H1 (cell line): ENCODE results near the gene SLC24A4. TPM values are rescaled to one million over a fixed set of nuclear protein-coding genes. Genes with fewer than 3 reads are reported as not detected.

ENCODE experiments used
- CTCF ChIA-PET: fragments of 300-600 bp; sonication (Branson Sonifier 250); formaldehyde crosslinking; loops from one replicate; lab custom pipeline; 2021; ENCODE audit not compliant: partially characterized antibody; lab: Charles Lee
- POLR2A ChIA-PET: fragments of 300-600 bp; sonication (Branson Sonifier 250); formaldehyde crosslinking; loops from one replicate; lab custom pipeline; 2021; ENCODE audit warnings: inconsistent platforms; ENCODE audit not compliant: partially characterized antibody; lab: Charles Lee
- DNase-seq, 2 experiments: peaks; one replicate each; pipeline versions ENCODE4 v3.0.0 to v3.0.0-alpha.2; 2010 to 2022; ENCODE audit warnings: low spot score in 2 of 2, low read depth in 1 of 2, mixed read lengths in 1 of 2
- FAIRE-seq: peaks from 2 replicates; lab custom pipeline; 2011; peaks lifted over from hg19 to GRCh38; lab: Jason Lieb, UNC
- H2AFZ ChIP-seq: 2 replicates; pipeline ENCODE4 v1.8.1; 2012; ENCODE audit warnings: low read length, inconsistent platforms
- H2AK5ac ChIP-seq: 2 replicates; pipeline ENCODE4 v1.6.1; 2013; ENCODE audit warnings: low read depth, low read length
- H2BK120ac ChIP-seq: replicated peaks from 2 replicates; pipeline ENCODE3; 2013; ENCODE audit warnings: low read depth, low read length, inconsistent platforms
- H2BK12ac ChIP-seq: 2 replicates; pipeline ENCODE4 v1.6.1; 2013; ENCODE audit warnings: low read depth, low read length
- H2BK15ac ChIP-seq: 2 replicates; pipeline ENCODE4 v1.6.1; 2013; ENCODE audit warnings: low read length
- H2BK20ac ChIP-seq: 2 replicates; pipeline ENCODE4 v1.6.1; 2013; ENCODE audit warnings: low read length
- H2BK5ac ChIP-seq: 2 replicates; pipeline ENCODE4 v1.6.1; 2013; ENCODE audit warnings: low read depth, low read length
- H3K14ac ChIP-seq: 2 replicates; pipeline ENCODE4 v1.6.1; 2013; ENCODE audit warnings: inconsistent platforms; ENCODE audit not compliant: insufficient read length
- H3K18ac ChIP-seq: 2 replicates; pipeline ENCODE4 v1.6.1; 2013; ENCODE audit warnings: low read length; ENCODE audit errors: extremely low read depth
- H3K23ac ChIP-seq: 2 replicates; pipeline ENCODE4 v1.6.1; 2013; ENCODE audit warnings: inconsistent platforms; ENCODE audit not compliant: insufficient read length
- H3K23me2 ChIP-seq: 2 replicates; pipeline ENCODE4 v1.6.1; 2013; ENCODE audit warnings: low read depth, low read length
- H3K27ac ChIP-seq: 2 replicates; pipeline ENCODE4 v1.6.1; 2011; ENCODE audit warnings: low read depth, low read length, inconsistent platforms
- H3K27me3 ChIP-seq, 4 experiments: replicated peaks in 1 of 4; 1 replicate in 1 of 4; 2 replicates in 3 of 4; pipeline versions ENCODE4 v1.6.1 to v1.8.1; 2011 to 2013; ENCODE audit warnings: low read length in 3 of 4, mild to moderate bottlenecking in 3 of 4, inconsistent platforms in 2 of 4, mixed read lengths in 2 of 4, moderate library complexity in 1 of 4; ENCODE audit not compliant: control insufficient read depth in 3 of 4, insufficient read depth in 3 of 4; ENCODE audit errors: extremely low read depth in 1 of 4
- H3K36me3 ChIP-seq, 4 experiments: 2 replicates each; pipeline versions ENCODE4 v1.6.1 to v1.8.1; 2011 to 2013; ENCODE audit warnings: mild to moderate bottlenecking in 4 of 4, low read length in 3 of 4, moderate library complexity in 2 of 4, control low read depth in 1 of 4, inconsistent platforms in 1 of 4; ENCODE audit not compliant: insufficient read depth in 4 of 4, control insufficient read depth in 2 of 4
- H3K4ac ChIP-seq: replicated peaks from 2 replicates; pipeline ENCODE3; 2013; ENCODE audit warnings: low read length, low read depth, mixed read lengths, inconsistent platforms; ENCODE audit not compliant: insufficient read length
- H3K4me1 ChIP-seq, 4 experiments: replicated peaks in 1 of 4; 1 replicate in 1 of 4; 2 replicates in 3 of 4; pipeline versions ENCODE4 v1.6.1 to v1.8.1; 2011 to 2013; ENCODE audit warnings: low read length in 3 of 4, inconsistent platforms in 2 of 4, mixed read lengths in 1 of 4; ENCODE audit not compliant: insufficient read depth in 4 of 4, control insufficient read depth in 3 of 4
- H3K4me2 ChIP-seq, 2 experiments: 2 replicates each; pipeline versions ENCODE4 v1.6.1 to v1.8.1; 2011 to 2013; ENCODE audit warnings: low read depth in 2 of 2, low read length in 2 of 2, control low read depth in 1 of 2, inconsistent platforms in 1 of 2, mild to moderate bottlenecking in 1 of 2; ENCODE audit not compliant: insufficient read depth in 1 of 2
- H3K4me3 ChIP-seq, 4 experiments: fragments of 200-600, 300-600 bp in 1 of 4; sonication (generic), shearing (Covaris generic), sonication (Bioruptor Twin) in 1 of 4; 2 replicates each; pipeline versions ENCODE4 v1.5.1 to v1.8.1; 2011 to 2016; ENCODE audit warnings: low read length in 4 of 4, low read depth in 3 of 4, control low read depth in 2 of 4, inconsistent platforms in 2 of 4, mild to moderate bottlenecking in 2 of 4, mixed read lengths in 1 of 4, moderate library complexity in 1 of 4; ENCODE audit not compliant: insufficient read depth in 2 of 4; ENCODE audit errors: extremely low read depth in 1 of 4
- H3K56ac ChIP-seq: replicated peaks from 2 replicates; pipeline ENCODE3; 2013; ENCODE audit warnings: low read depth, mild to moderate bottlenecking, mixed read lengths, low read length, inconsistent platforms; ENCODE audit not compliant: insufficient read length
- H3K79me1 ChIP-seq: 2 replicates; pipeline ENCODE4 v1.6.1; 2013; ENCODE audit warnings: low read depth, low read length, control low read depth
- H3K79me2 ChIP-seq, 2 experiments: 2 replicates each; pipeline versions ENCODE4 v1.6.1 to v1.8.1; 2012 to 2013; ENCODE audit warnings: low read length in 2 of 2, mild to moderate bottlenecking in 2 of 2, inconsistent platforms in 1 of 2; ENCODE audit not compliant: insufficient read depth in 2 of 2, control insufficient read depth in 1 of 2
- H3K9ac ChIP-seq, 4 experiments: replicated peaks in 1 of 4; 1 replicate in 1 of 4; 2 replicates in 3 of 4; pipeline versions ENCODE4 v1.6.1 to v1.8.1; 2011 to 2013; ENCODE audit warnings: low read depth in 3 of 4, low read length in 3 of 4, control low read depth in 2 of 4, mild to moderate bottlenecking in 2 of 4, moderate library complexity in 2 of 4, inconsistent platforms in 1 of 4; ENCODE audit errors: extremely low read depth in 1 of 4
- H3K9me3 ChIP-seq, 2 experiments: 2 replicates each; pipeline versions ENCODE4 v1.6.1 to v1.8.1; 2012 to 2013; ENCODE audit warnings: mild to moderate bottlenecking in 2 of 2, moderate library complexity in 2 of 2, control low read depth in 1 of 2, inconsistent platforms in 1 of 2, low read depth in 1 of 2, low read length in 1 of 2, mixed read lengths in 1 of 2; ENCODE audit not compliant: insufficient read depth in 2 of 2
- H4K20me1 ChIP-seq, 2 experiments: replicated peaks in 1 of 2; 2 replicates each; pipeline versions ENCODE3 to v1.8.1; 2011 to 2013; ENCODE audit warnings: inconsistent platforms in 2 of 2, low read length in 2 of 2, mild to moderate bottlenecking in 1 of 2; ENCODE audit not compliant: insufficient read depth in 2 of 2, control insufficient read depth in 1 of 2
- H4K5ac ChIP-seq: 2 replicates; pipeline ENCODE4 v1.6.1; 2013; ENCODE audit warnings: low read length, low read depth, mixed read lengths, inconsistent platforms; ENCODE audit not compliant: insufficient read length
- H4K8ac ChIP-seq: 2 replicates; pipeline ENCODE4 v1.8.0; 2013; ENCODE audit warnings: mild to moderate bottlenecking, moderate library complexity, low read length, inconsistent platforms; ENCODE audit not compliant: insufficient read depth; ENCODE audit errors: extremely low read depth
- H4K91ac ChIP-seq: replicated peaks from 2 replicates; pipeline ENCODE3; 2013; ENCODE audit warnings: low read length, mixed read lengths, inconsistent platforms; ENCODE audit not compliant: insufficient read length
- ASH2L ChIP-seq: fragments of 200-600, 300-600 bp; sonication (generic); IDR thresholded peaks from one replicate; pipeline ENCODE4 v1.7.1; 2017; ENCODE audit warnings: low read length
- BCL11A ChIP-seq, 2 experiments: IDR thresholded peaks; one replicate each; pipeline ENCODE4 v1.6.1; 2011; ENCODE audit warnings: low read depth in 2 of 2, low read length in 2 of 2, mild to moderate bottlenecking in 2 of 2
- CHD1 ChIP-seq: IDR thresholded peaks from 2 replicates; pipeline ENCODE4 v1.6.1; 2012; ENCODE audit warnings: low read depth, low read length, improper control_type of control experiment
- EGR1 ChIP-seq: IDR thresholded peaks from 2 replicates; pipeline ENCODE4 v1.6.1; 2011; ENCODE audit warnings: low read depth, low read length, borderline replicate concordance
- HDAC2 ChIP-seq, 2 experiments: fragments of 300-600 bp in 1 of 2; sonication (generic) in 1 of 2; IDR thresholded peaks; 2 replicates each; pipeline ENCODE4 v1.6.1; 2011 to 2012; ENCODE audit warnings: low read depth in 2 of 2, low read length in 2 of 2, mild to moderate bottlenecking in 2 of 2, moderate library complexity in 2 of 2, borderline replicate concordance in 1 of 2, inconsistent platforms in 1 of 2
- HDAC6 ChIP-seq: IDR thresholded peaks from one replicate; pipeline ENCODE4 v1.7.1; 2012; ENCODE audit warnings: low read depth, mild to moderate bottlenecking, inconsistent platforms, low read length, moderate library complexity
- KDM4A ChIP-seq: IDR thresholded peaks from one replicate; pipeline ENCODE4 v1.7.1; 2012; ENCODE audit warnings: low read depth, mild to moderate bottlenecking, moderate library complexity, low read length, inconsistent platforms; ENCODE audit not compliant: severe bottlenecking
- NRF1 ChIP-seq: IDR thresholded peaks from 2 replicates; pipeline ENCODE4 v1.6.1; 2011; ENCODE audit warnings: mild to moderate bottlenecking, low read depth, low read length, improper control_type of control experiment
- SAP30 ChIP-seq: fragments of 300-600 bp; sonication (generic); IDR thresholded peaks from 2 replicates; pipeline ENCODE4 v1.7.1; 2012; ENCODE audit warnings: low read length, moderate library complexity, mild to moderate bottlenecking, inconsistent platforms; ENCODE audit not compliant: insufficient read depth, insufficient replicate concordance
- SIX5 ChIP-seq: IDR thresholded peaks from 2 replicates; pipeline ENCODE4 v1.6.1; 2011; ENCODE audit warnings: mild to moderate bottlenecking, low read depth, low read length
- SRF ChIP-seq: IDR thresholded peaks from 2 replicates; pipeline ENCODE4 v1.6.1; 2011; ENCODE audit warnings: mild to moderate bottlenecking, low read depth, low read length, moderate library complexity
- YY1 ChIP-seq: IDR thresholded peaks from 2 replicates; pipeline ENCODE4 v1.6.1; 2011; ENCODE audit warnings: low read depth, mild to moderate bottlenecking, low read length
- WGBS, 2 experiments: shearing (Covaris generic) in 1 of 2; methylation state at CpG; one replicate each; pipeline versions ENCODE4 v1.1.6 to v1.1.7; 2013 to 2015; ENCODE audit warnings: low lambda C conversion rate in 2 of 2, mixed read lengths in 2 of 2, inconsistent platforms in 1 of 2, low coverage in 1 of 2, missing lambda C conversion rate in 1 of 2; ENCODE audit not compliant: insufficient replicate concordance in 2 of 2, insufficient coverage in 1 of 2, insufficient read length in 1 of 2; ENCODE audit errors: extremely low coverage in 1 of 2, missing lambda C conversion rate in 1 of 2; 5-methylcytosine and 5-hydroxymethylcytosine counted together
- polyA plus RNA-seq, 7 experiments: library from polyadenylated mRNA; depleted of rRNA in 3 of 7; stranded (reverse) in 5 of 7; unstranded in 2 of 7; fragments of >200 nt in 5 of 7; fragments of 200-250 nt in 2 of 7; gene quantifications; 1 replicate in 5 of 7; 2 replicates in 1 of 7; 4 replicates in 1 of 7; pipeline versions ENCODE4 v1.2.1 to v1.2.3, GENCODE V29; 2011 to 2013; ENCODE audit warnings: missing spikeins in 2 of 7, mixed read lengths in 2 of 7
- total RNA-seq: library from RNA; stranded (reverse); fragmentation: NEBNext Ultra II Directional; extraction: Animal tissue kit (Norgen Biotek cat#: 25700); gene quantifications from 2 replicates; pipeline ENCODE4 v1.2.1, GENCODE V29; 2021
- TF ChIP-seq, protein P1 (sequence below): IDR thresholded peaks from 2 replicates; pipeline ENCODE4 v1.6.1; 2012; ENCODE audit warnings: low read length, inconsistent platforms

SLC24A4 gene
- total and polyA plus RNA-seq, 2 of the 8 experiments (the other 6 are each of a cell fraction or from before 2014, with no cell fraction given) = 0.27 to 0.89 TPM

DNA sequence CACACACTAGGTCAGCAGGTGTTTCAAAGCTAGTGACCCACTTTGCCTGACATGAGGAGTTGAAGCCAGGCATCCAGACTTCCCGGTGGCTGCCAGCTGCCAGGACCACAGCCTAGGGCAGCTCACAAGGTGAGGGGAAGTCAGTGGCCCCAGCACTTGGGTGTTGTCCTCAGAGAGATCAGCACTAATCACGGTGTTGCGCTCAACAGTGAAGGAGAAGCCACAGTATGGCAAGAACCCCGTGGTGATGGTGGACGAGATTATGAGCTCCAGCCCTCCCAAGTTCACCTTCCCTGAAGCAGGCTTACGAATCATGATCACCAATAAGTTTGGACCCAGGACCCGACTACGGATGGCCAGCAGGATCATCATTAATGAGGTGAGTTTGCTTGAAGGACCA, 130.7 kb downstream of the SLC24A4 start:
- 0 out of 2 replicates have a peak overlapping the region, but pooled peaks have one; percentile 7 for H4K8ac ChIP-seq
- POLR2A ChIA-PET = no interaction called here
- no peak overlapping the region for H2BK5ac ChIP-seq
- H2AK5ac ChIP-seq = no peak overlapping the region
- no peak overlapping the region for H3K27ac ChIP-seq
- CTCF ChIA-PET = interaction anchor here (0.6 to 1.4 kb wide), 2 partner anchors 12 to 151 kb away, joined by 3 read pairs; no protein-coding TSS in a partner anchor
- no peak overlapping the region for H2AFZ ChIP-seq
- H2BK15ac ChIP-seq = no peak overlapping the region
- H3K4ac ChIP-seq = no peak overlapping the region
- no peak overlapping the region for H3K9ac ChIP-seq
- H2BK120ac ChIP-seq = no peak overlapping the region
- H4K20me1 ChIP-seq = no peaks in the 10 kb centered on the region
- H3K4me2 ChIP-seq = no peak overlapping the region
- H3K18ac ChIP-seq = no peak overlapping the region
- H3K9me3 ChIP-seq = no peaks in the 10 kb centered on the region
- no peak overlapping the region for H2BK20ac ChIP-seq
- H3K27me3 ChIP-seq = no peaks in the 10 kb centered on the region
- H3K23me2 ChIP-seq = no peaks in the 10 kb centered on the region
- H3K23ac ChIP-seq = no peak overlapping the region
- no peak overlapping the region for H4K91ac ChIP-seq
- H3K56ac ChIP-seq = no peak overlapping the region
- H3K4me3 ChIP-seq = no peak overlapping the region
- H3K4me1 ChIP-seq = no peaks in the 10 kb centered on the region; a peak in 1 of 7 replicates
- H2BK12ac ChIP-seq = no peak overlapping the region
- H3K14ac ChIP-seq = no peak overlapping the region
- FAIRE-seq (no peak), DNase-seq (no peak)
- H4K5ac ChIP-seq = no peak overlapping the region
- 96% methylated on average over 8 of the region's 8 CpGs; no CpG with 5 or more reads in 1 of the 2 experiments for WGBS, 2 experiments
- H3K36me3 ChIP-seq = no peaks in the 10 kb centered on the region; a peak in 1 of 8 replicates
- no peaks in the 10 kb centered on the region for H3K79me2 ChIP-seq
- no peaks in the 10 kb centered on the region for H3K79me1 ChIP-seq
- TF ChIP-seq YY1 (no peak), KDM4A (no peak), ASH2L (no peak), CHD1 (no peak), NRF1 (no peak), EGR1 (no peak), HDAC6 (no peak), BCL11A (IDR thresholded peaks at IDR 0.05; ENCODE audit: low read depth in 2 of 2, low read length in 2 of 2) (no peak), SIX5 (no peak), HDAC2 (IDR thresholded peaks at IDR 0.05; ENCODE audit: borderline replicate concordance in 1 of 2, low read depth in 2 of 2, low read length in 2 of 2) (no peak), SAP30 (no peak), SRF (no peak)
- TF ChIP-seq, protein P1, sequence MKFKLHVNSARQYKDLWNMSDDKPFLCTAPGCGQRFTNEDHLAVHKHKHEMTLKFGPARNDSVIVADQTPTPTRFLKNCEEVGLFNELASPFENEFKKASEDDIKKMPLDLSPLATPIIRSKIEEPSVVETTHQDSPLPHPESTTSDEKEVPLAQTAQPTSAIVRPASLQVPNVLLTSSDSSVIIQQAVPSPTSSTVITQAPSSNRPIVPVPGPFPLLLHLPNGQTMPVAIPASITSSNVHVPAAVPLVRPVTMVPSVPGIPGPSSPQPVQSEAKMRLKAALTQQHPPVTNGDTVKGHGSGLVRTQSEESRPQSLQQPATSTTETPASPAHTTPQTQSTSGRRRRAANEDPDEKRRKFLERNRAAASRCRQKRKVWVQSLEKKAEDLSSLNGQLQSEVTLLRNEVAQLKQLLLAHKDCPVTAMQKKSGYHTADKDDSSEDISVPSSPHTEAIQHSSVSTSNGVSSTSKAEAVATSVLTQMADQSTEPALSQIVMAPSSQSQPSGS = no peak
